Mesothelial cell of epicardium (in vitro differentiated cells): Measurements from ENCODE around the gene TPM2. TPM values are rescaled to one million over a fixed set of nuclear protein-coding genes. Genes with fewer than 3 reads are reported as not detected.

Experiments used
- DNase-seq, 2 experiments: peaks; one replicate each; pipeline ENCODE4 v3.0.0; 2021; ENCODE audit warnings: low spot score in 2 of 2; ENCODE audit not compliant: unreplicated experiment in 2 of 2
- H3K27ac Mint-ChIP-seq: 2 replicates; pipeline ENCODE4 v1.8.0; 2021; ENCODE audit warnings: mixed read lengths
- H3K27me3 Mint-ChIP-seq: 2 replicates; pipeline ENCODE4 v1.8.0; 2021; ENCODE audit warnings: low read depth, mixed read lengths
- H3K36me3 Mint-ChIP-seq: 2 replicates; pipeline ENCODE4 v1.8.0; 2021; ENCODE audit warnings: mixed read lengths
- H3K4me1 Mint-ChIP-seq: 2 replicates; pipeline ENCODE4 v1.8.0; 2021; ENCODE audit warnings: mixed read lengths
- H3K4me3 Mint-ChIP-seq: 2 replicates; pipeline ENCODE4 v1.8.0; 2021; ENCODE audit warnings: mild to moderate bottlenecking, moderate library complexity, mixed read lengths
- H3K9me3 Mint-ChIP-seq: 2 replicates; pipeline ENCODE4 v1.8.0; 2021; ENCODE audit warnings: mixed read lengths
- total RNA-seq: library from RNA; stranded (reverse); gene quantifications from 3 replicates; pipeline ENCODE4 v1.2.1, GENCODE V29; 2021
- TF ChIP-seq, protein P1 (sequence below): fragments of 200-600 bp; sonication (generic); IDR thresholded peaks from one replicate; pipeline ENCODE4 v1.5.0; 2021; ENCODE audit warnings: antibody characterized with exemption; ENCODE audit not compliant: unreplicated experiment

TPM2 gene
- total RNA-seq, 1 donor from 2014 or later: 291 TPM

DNA sequence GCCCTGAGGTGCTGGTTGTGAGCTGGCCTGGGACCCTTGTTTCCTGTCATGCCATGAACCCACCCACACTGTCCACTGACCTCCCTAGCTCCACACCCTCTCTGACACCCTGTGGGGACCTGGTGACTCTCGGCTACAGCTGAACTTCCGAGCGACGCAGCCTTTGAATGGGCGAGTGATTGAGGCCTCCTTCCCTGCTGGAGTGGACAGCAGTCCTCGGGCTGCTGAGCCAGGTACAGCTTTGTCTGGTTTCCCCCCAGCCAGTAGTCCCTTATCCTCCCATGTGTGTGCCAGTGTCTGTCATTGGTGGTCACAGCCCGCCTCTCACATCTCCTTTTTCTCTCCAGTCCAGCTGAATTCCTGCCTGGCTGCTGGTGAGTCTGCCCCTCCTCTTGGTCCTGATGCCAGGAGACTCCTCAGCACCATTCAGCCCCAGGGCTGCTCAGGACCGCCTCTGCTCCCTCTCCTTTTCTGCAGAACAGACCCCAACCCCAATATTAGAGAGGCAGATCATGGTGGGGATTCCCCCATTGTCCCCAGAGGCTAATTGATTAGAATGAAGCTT, 9.9 kb downstream of the TPM2 start:
- Mint-ChIP-seq H3K4me1 (peaks cover 4% of the 10 kb centered on the region), H3K27me3 (no peaks in the 10 kb centered on the region), H3K27ac (no peak overlapping the region), H3K4me3 (no peak overlapping the region), H3K9me3 (no peaks in the 10 kb centered on the region), H3K36me3 (peaks cover 23% of the 10 kb centered on the region)
- no peak for DNase-seq
- TF ChIP-seq, protein P1, sequence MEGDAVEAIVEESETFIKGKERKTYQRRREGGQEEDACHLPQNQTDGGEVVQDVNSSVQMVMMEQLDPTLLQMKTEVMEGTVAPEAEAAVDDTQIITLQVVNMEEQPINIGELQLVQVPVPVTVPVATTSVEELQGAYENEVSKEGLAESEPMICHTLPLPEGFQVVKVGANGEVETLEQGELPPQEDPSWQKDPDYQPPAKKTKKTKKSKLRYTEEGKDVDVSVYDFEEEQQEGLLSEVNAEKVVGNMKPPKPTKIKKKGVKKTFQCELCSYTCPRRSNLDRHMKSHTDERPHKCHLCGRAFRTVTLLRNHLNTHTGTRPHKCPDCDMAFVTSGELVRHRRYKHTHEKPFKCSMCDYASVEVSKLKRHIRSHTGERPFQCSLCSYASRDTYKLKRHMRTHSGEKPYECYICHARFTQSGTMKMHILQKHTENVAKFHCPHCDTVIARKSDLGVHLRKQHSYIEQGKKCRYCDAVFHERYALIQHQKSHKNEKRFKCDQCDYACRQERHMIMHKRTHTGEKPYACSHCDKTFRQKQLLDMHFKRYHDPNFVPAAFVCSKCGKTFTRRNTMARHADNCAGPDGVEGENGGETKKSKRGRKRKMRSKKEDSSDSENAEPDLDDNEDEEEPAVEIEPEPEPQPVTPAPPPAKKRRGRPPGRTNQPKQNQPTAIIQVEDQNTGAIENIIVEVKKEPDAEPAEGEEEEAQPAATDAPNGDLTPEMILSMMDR: no peak

DNA sequence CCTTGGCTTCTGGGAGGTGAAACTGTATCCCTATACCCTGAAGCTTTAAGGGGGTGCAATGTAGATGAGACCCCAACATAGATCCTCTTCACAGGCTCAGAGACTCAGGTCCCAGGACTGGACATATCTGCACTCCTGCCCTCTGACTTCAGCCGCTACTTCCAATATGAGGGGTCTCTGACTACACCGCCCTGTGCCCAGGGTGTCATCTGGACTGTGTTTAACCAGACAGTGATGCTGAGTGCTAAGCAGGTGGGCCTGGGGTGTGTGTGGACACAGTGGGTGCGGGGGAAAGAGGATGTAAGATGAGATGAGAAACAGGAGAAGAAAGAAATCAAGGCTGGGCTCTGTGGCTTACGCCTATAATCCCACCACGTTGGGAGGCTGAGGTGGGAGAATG, 10.6 kb downstream of the TPM2 start:
- Mint-ChIP-seq H3K4me1 (peaks cover 7% of the 10 kb centered on the region), H3K27me3 (no peaks in the 10 kb centered on the region), H3K4me3 (no peak overlapping the region), H3K36me3 (peaks cover 19% of the 10 kb centered on the region), H3K27ac (no peak overlapping the region), H3K9me3 (no peaks in the 10 kb centered on the region)
- TF ChIP-seq, protein P1: no peak
- no peak for DNase-seq

DNA sequence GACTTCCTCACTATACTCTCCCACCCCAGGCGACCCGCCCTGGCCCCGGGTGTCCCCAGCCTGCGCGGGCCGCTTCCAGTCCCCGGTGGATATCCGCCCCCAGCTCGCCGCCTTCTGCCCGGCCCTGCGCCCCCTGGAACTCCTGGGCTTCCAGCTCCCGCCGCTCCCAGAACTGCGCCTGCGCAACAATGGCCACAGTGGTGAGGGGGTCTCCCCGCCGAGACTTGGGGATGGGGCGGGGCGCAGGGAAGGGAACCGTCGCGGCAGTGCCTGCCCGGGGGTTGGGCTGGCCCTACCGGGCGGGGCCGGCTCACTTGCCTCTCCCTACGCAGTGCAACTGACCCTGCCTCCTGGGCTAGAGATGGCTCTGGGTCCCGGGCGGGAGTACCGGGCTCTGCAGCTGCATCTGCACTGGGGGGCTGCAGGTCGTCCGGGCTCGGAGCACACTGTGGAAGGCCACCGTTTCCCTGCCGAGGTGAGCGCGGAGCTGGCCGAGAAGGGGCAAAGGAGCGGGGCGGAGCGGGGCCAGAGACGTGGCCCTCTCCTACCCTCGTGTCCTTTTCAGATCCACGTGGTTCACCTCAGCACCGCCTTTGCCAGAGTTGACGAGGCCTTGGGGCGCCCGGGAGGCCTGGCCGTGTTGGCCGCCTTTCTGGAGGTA, 13.9 kb downstream of the TPM2 start:
- peaks cover 7% of the 10 kb centered on the region for H3K4me1 Mint-ChIP-seq
- no peaks in the 10 kb centered on the region for H3K9me3 Mint-ChIP-seq
- H3K36me3 Mint-ChIP-seq: no peaks in the 10 kb centered on the region
- peak overlapping the region; percentile 69 for H3K27ac Mint-ChIP-seq
- no peaks in the 10 kb centered on the region for H3K27me3 Mint-ChIP-seq
- H3K4me3 Mint-ChIP-seq: peak overlapping the region; percentile 70
- TF ChIP-seq, protein P1: no peak
- peak; percentile 84 to 87 for DNase-seq

DNA sequence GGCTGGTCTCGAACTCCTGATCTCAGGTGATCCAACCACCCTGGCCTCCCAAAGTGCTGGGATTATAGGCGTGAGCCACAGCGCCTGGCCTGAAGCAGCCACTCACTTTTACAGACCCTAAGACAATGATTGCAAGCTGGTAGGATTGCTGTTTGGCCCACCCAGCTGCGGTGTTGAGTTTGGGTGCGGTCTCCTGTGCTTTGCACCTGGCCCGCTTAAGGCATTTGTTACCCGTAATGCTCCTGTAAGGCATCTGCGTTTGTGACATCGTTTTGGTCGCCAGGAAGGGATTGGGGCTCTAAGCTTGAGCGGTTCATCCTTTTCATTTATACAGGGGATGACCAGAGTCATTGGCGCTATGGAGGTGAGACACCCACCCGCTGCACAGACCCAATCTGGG, 14.5 kb downstream of the TPM2 start:
- DNase-seq: no peak
- Mint-ChIP-seq H3K4me1 (peaks cover 7% of the 10 kb centered on the region), H3K36me3 (no peaks in the 10 kb centered on the region), H3K4me3 (peak overlapping the region; percentile 70), H3K9me3 (no peaks in the 10 kb centered on the region), H3K27me3 (no peaks in the 10 kb centered on the region), H3K27ac (peak overlapping the region; percentile 34)
- TF ChIP-seq, protein P1: no peak

DNA sequence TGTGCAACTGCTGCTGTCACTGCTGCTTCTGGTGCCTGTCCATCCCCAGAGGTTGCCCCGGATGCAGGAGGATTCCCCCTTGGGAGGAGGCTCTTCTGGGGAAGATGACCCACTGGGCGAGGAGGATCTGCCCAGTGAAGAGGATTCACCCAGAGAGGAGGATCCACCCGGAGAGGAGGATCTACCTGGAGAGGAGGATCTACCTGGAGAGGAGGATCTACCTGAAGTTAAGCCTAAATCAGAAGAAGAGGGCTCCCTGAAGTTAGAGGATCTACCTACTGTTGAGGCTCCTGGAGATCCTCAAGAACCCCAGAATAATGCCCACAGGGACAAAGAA, 15.7 kb downstream of the TPM2 start:
- Mint-ChIP-seq H3K4me3 (peak overlapping the region; percentile 70), H3K36me3 (no peaks in the 10 kb centered on the region), H3K4me1 (peaks cover 13% of the 10 kb centered on the region), H3K27me3 (no peaks in the 10 kb centered on the region), H3K27ac (no peak overlapping the region), H3K9me3 (no peaks in the 10 kb centered on the region)
- TF ChIP-seq, protein P1: no peak
- DNase-seq: no peak
